ENCODE results near the gene TACC3. TPM values are rescaled to one million over a fixed set of nuclear protein-coding genes. Genes with fewer than 3 reads are reported as not detected.

The TACC3 gene
- total RNA-seq, 1 experiment from 2014 or later, result 32.0 TPM

GRCh38 chr4:1676605-1677525 lies 44.5 kb upstream of the TACC3 start:
- H3K4me3 ChIP-seq (ENCODE audit: low read length), result no peak overlapping the region
- no peak overlapping the region for H2AFZ ChIP-seq (ENCODE audit: low read length)
- intact Hi-C loops (cut with micrococcal nuclease), result no loop called here
- H3K36me3 ChIP-seq (ENCODE audit: low read depth, low read length), result no peaks in the 10 kb centered on the region
- no peak for ATAC-seq
- no TSS peak for BruUV-seq (replicated peaks)
- no peaks in the 10 kb centered on the region for H3K27me3 ChIP-seq (ENCODE audit: low read length)
- no peaks in the 10 kb centered on the region for H3F3A ChIP-seq (ENCODE audit: low read length, unreplicated experiment)
- no peak overlapping the region for H3K4me2 ChIP-seq (ENCODE audit: low read length)
- H3K4me1 ChIP-seq (ENCODE audit: insufficient read depth, low read length), result no peaks in the 10 kb centered on the region
- POLR2A ChIA-PET (ENCODE audit: unreplicated experiment), result no interaction called here
- TF ChIP-seq EZH2 (IDR thresholded peaks at IDR 0.05; ENCODE audit: low read length, unreplicated experiment) (no peak), EZH2phosphoT487 (IDR thresholded peaks at IDR 0.05; ENCODE audit: borderline replicate concordance, low read length) (no peak), CTCF (conservative IDR thresholded peaks at IDR 0.05; ENCODE audit: low read depth, low read length) (no peak)
- H3K9ac ChIP-seq (ENCODE audit: low read length), result no peak overlapping the region
- H3K9me2 ChIP-seq (replicated peaks; ENCODE audit: low read length), result no peaks in the 10 kb centered on the region
- CTCF ChIA-PET, result interaction anchor here (0.7 kb wide), 1 partner anchor 37 kb away, joined by 3 read pairs; no protein-coding TSS in a partner anchor
- H4K20me1 ChIP-seq (ENCODE audit: low read length), result no peaks in the 10 kb centered on the region
- no peak overlapping the region for H3K27ac ChIP-seq (ENCODE audit: low read length)
- H3K9me3 ChIP-seq (ENCODE audit: low read length), result no peaks in the 10 kb centered on the region
- DNase-seq, result no peak
- no peaks in the 10 kb centered on the region for H3K79me2 ChIP-seq (ENCODE audit: low read length)

- Histone ChIP-seq H3K9ac (ENCODE audit: low read length) (no peak overlapping the region), H3K36me3 (ENCODE audit: low read depth, low read length) (no peaks in the 10 kb centered on the region), H3K27ac (ENCODE audit: low read length) (no peak overlapping the region), H3K9me3 (ENCODE audit: low read length) (no peaks in the 10 kb centered on the region), H2AFZ (ENCODE audit: low read length) (no peak overlapping the region), H3K4me2 (ENCODE audit: low read length) (no peak overlapping the region), H3K27me3 (ENCODE audit: low read length) (no peaks in the 10 kb centered on the region), H3K9me2 (replicated peaks; ENCODE audit: low read length) (no peaks in the 10 kb centered on the region), H3F3A (ENCODE audit: low read length, unreplicated experiment) (no peaks in the 10 kb centered on the region), H4K20me1 (ENCODE audit: low read length) (no peaks in the 10 kb centered on the region), H3K4me1 (ENCODE audit: insufficient read depth, low read length) (no peaks in the 10 kb centered on the region), H3K79me2 (ENCODE audit: low read length) (no peaks in the 10 kb centered on the region), H3K4me3 (ENCODE audit: low read length) (no peak overlapping the region)
- TF ChIP-seq EZH2phosphoT487 (IDR thresholded peaks at IDR 0.05; ENCODE audit: borderline replicate concordance, low read length) (no peak), EZH2 (IDR thresholded peaks at IDR 0.05; ENCODE audit: low read length, unreplicated experiment) (no peak), CTCF (conservative IDR thresholded peaks at IDR 0.05; ENCODE audit: low read depth, low read length) (no peak)
- CTCF ChIA-PET, result no interaction called here
- POLR2A ChIA-PET (ENCODE audit: unreplicated experiment), result no interaction called here
- DNase-seq (no peak), ATAC-seq (no peak)
- intact Hi-C loops (cut with micrococcal nuclease), result no loop called here
- no TSS peak for BruUV-seq (replicated peaks)
Measured at GRCh38 chr4:1678244-1678643, 43.1 kb upstream of the TACC3 start.

- Histone ChIP-seq H3K27me3 (ENCODE audit: low read length) (no peaks in the 10 kb centered on the region), H3K79me2 (ENCODE audit: low read length) (no peaks in the 10 kb centered on the region), H3F3A (ENCODE audit: low read length, unreplicated experiment) (no peaks in the 10 kb centered on the region), H3K4me1 (ENCODE audit: insufficient read depth, low read length) (peaks cover 5% of the 10 kb centered on the region; the same call in 1 of the 2 replicates), H3K9ac (ENCODE audit: low read length) (no peak overlapping the region), H3K9me2 (replicated peaks; ENCODE audit: low read length) (no peaks in the 10 kb centered on the region), H3K4me3 (ENCODE audit: low read length) (peak overlapping the region; percentile 69), H3K36me3 (ENCODE audit: low read depth, low read length) (no peaks in the 10 kb centered on the region), H4K20me1 (ENCODE audit: low read length) (no peaks in the 10 kb centered on the region), H3K4me2 (ENCODE audit: low read length) (peak overlapping the region; percentile 85), H3K27ac (ENCODE audit: low read length) (no peak overlapping the region), H2AFZ (ENCODE audit: low read length) (no peak overlapping the region), H3K9me3 (ENCODE audit: low read length) (no peaks in the 10 kb centered on the region)
- CTCF ChIA-PET, result no interaction called here
- no TSS peak for BruUV-seq (replicated peaks)
- TF ChIP-seq EZH2 (IDR thresholded peaks at IDR 0.05; ENCODE audit: low read length, unreplicated experiment), result no peak
- TF ChIP-seq CTCF (conservative IDR thresholded peaks at IDR 0.05; ENCODE audit: low read depth, low read length), result no peak
- TF ChIP-seq EZH2phosphoT487 (IDR thresholded peaks at IDR 0.05; ENCODE audit: borderline replicate concordance, low read length), result no peak
- ATAC-seq, result no peak
- intact Hi-C loops (cut with micrococcal nuclease), result no loop called here
- POLR2A ChIA-PET (ENCODE audit: unreplicated experiment), result interaction anchor here (0.6 kb wide), 1 partner anchor 38 kb away, joined by 3 read pairs; the partner anchor contains the start of genes TACC3 and TMEM129
- no peak for DNase-seq
Measured at GRCh38 chr4:1682860-1683259, 38.5 kb upstream of the TACC3 start.

Data from PC-3 (cell line).